Esophagus squamous epithelium (tissue), 5 donors: ENCODE measurements around the gene OLFM2. TPM values are rescaled to one million over a fixed set of nuclear protein-coding genes. Genes with fewer than 3 reads are reported as not detected.

Experiments used
- DNase-seq: peaks from one replicate; lab custom pipeline; 2025; lab: John Stamatoyannopoulos, UW
- H3K27ac ChIP-seq, 4 donors: fragments of 200-600 bp; sonication (generic); one replicate each; pipeline ENCODE4 v1.5.1; 2016 to 2019; ENCODE audit warnings: mild to moderate bottlenecking in 1 of 4
- H3K27me3 ChIP-seq, 4 donors: fragments of 200-600 bp; sonication (generic); 1 replicate in 3 of 4; 2 replicates in 1 of 4; pipeline versions ENCODE4 v1.5.1 to v1.6.0; 2017 to 2021; ENCODE audit warnings: antibody characterized with exemption in 1 of 4
- H3K36me3 ChIP-seq, 3 donors: fragments of 200-600 bp; sonication (generic); one replicate each; pipeline ENCODE4 v1.5.1; 2016 to 2019
- H3K4me1 ChIP-seq, 3 donors: fragments of 200-600 bp; sonication (generic); one replicate each; pipeline ENCODE4 v1.5.1; 2017 to 2019
- H3K4me3 ChIP-seq, 4 donors: fragments of 200-600 bp; sonication (generic); 1 replicate in 3 of 4; 2 replicates in 1 of 4; pipeline ENCODE4 v1.5.1; 2016 to 2019; ENCODE audit warnings: mild to moderate bottlenecking in 2 of 4, moderate library complexity in 1 of 4
- H3K9me3 ChIP-seq, 3 donors: fragments of 200-600 bp; sonication (generic); one replicate each; pipeline ENCODE4 v1.5.1; 2016 to 2019
- CTCF ChIP-seq, 6 experiments: fragments of 450-650 bp in 4 of 6; fragments of 200-600 bp in 2 of 6; sonication (generic) in 2 of 6; IDR thresholded peaks; one replicate each; pipeline ENCODE4 v1.5.1; 2016 to 2019; ENCODE audit warnings: antibody characterized with exemption in 6 of 6, mild to moderate bottlenecking in 4 of 6, moderate library complexity in 4 of 6
- POLR2A ChIP-seq, 4 donors: fragments of 450-650 bp; IDR thresholded peaks; one replicate each; pipeline ENCODE4 v1.6.1; 2017; ENCODE audit warnings: antibody characterized with exemption in 4 of 4, mild to moderate bottlenecking in 4 of 4, moderate library complexity in 3 of 4
- WGBS, 2 donors: methylation state at CpG; one replicate each; pipeline ENCODE4 v1.1.5; 2018; 5-methylcytosine and 5-hydroxymethylcytosine counted together
- intact Hi-C: fragments of 100-400 bp; cut with DNase I; formaldehyde crosslinking; loops from one replicate; pipeline ENCODE4 v1.15.0; 2022
- total RNA-seq, 4 donors: library from RNA; depleted of rRNA; stranded (reverse); fragments of >200 nt; gene quantifications; one replicate each; pipeline ENCODE4 v1.1.0, GENCODE V29; 2016
- donor health status: DM: yes; HTN: yes; CAD: no.

The OLFM2 gene
- total RNA-seq, 4 donors from 2014 or later, result 8.6 to 14.6 (median 9.8) TPM

- peaks cover 0 to 24% (median 0%) of the 10 kb centered on the region in 3 donors for H3K36me3 ChIP-seq
- no peaks in the 10 kb centered on the region for H3K27me3 ChIP-seq
- no peaks in the 10 kb centered on the region for H3K9me3 ChIP-seq
- DNase-seq, result no peak
- TF ChIP-seq CTCF (IDR thresholded peaks at IDR 0.05) (no peak), POLR2A (IDR thresholded peaks at IDR 0.05) (no peak)
- no peak overlapping the region for H3K27ac ChIP-seq
- intact Hi-C loops, result no loop called here
- no peaks in the 10 kb centered on the region for H3K4me1 ChIP-seq
- H3K4me3 ChIP-seq, result no peak overlapping the region
Observed at GRCh38 chr19:9858766-9859165, 77.5 kb downstream of the OLFM2 start.

- WGBS, 2 donors, result 64 to 75% methylated on average over 9 to 10 of the region's 10 CpGs
- TF ChIP-seq CTCF (IDR thresholded peaks at IDR 0.05) (no peak), POLR2A (IDR thresholded peaks at IDR 0.05) (no peak)
Observed at GRCh38 chr19:9857920-9858746, 78.2 kb downstream of the OLFM2 start.

GRCh38 chr19:9857076-9857721 lies 79.1 kb downstream of the OLFM2 start:
- Histone ChIP-seq H3K36me3 (peaks cover 0 to 24% (median 0%) of the 10 kb centered on the region in 3 donors), H3K9me3 (no peaks in the 10 kb centered on the region), H3K4me3 (peak overlapping the region in 1 of 4 donors; percentile 11), H3K27me3 (no peaks in the 10 kb centered on the region), H3K27ac (peak overlapping the region in 1 of 4 donors; percentile 21), H3K4me1 (no peaks in the 10 kb centered on the region)
- TF ChIP-seq CTCF (IDR thresholded peaks at IDR 0.05) (no peak), POLR2A (IDR thresholded peaks at IDR 0.05) (no peak)
- WGBS, 2 donors, result 74 to 98% methylated on average over 5 to 10 of the region's 13 CpGs
- intact Hi-C loops, result no loop called here
- no peak for DNase-seq

More at GRCh38 chr19:9857920-9858746, 78.2 kb downstream of the OLFM2 start:
- Histone ChIP-seq H3K4me1 (no peaks in the 10 kb centered on the region), H3K27ac (peak overlapping the region in 2 of 4 donors; percentile 21 to 63), H3K4me3 (peak overlapping the region in 2 of 4 donors; percentile 11 to 26), H3K27me3 (no peaks in the 10 kb centered on the region), H3K9me3 (no peaks in the 10 kb centered on the region), H3K36me3 (peaks cover 0 to 24% (median 0%) of the 10 kb centered on the region in 3 donors)
- intact Hi-C loops, result no loop called here
- DNase-seq, result no peak

GRCh38 chr19:9856609-9857008 lies 79.7 kb downstream of the OLFM2 start:
- no peaks in the 10 kb centered on the region for H3K27me3 ChIP-seq
- no peak for DNase-seq
- no peak overlapping the region for H3K27ac ChIP-seq
- H3K9me3 ChIP-seq, result no peaks in the 10 kb centered on the region
- no peak overlapping the region for H3K4me3 ChIP-seq
- intact Hi-C loops, result no loop called here
- 100% methylated on average over 1 of the region's 9 CpGs; no CpG with 5 or more reads in 1 of the 2 donors for WGBS, 2 donors
- TF ChIP-seq CTCF (IDR thresholded peaks at IDR 0.05) (no peak), POLR2A (IDR thresholded peaks at IDR 0.05) (no peak)
- H3K36me3 ChIP-seq, result peaks cover 0 to 24% (median 0%) of the 10 kb centered on the region in 3 donors
- no peaks in the 10 kb centered on the region for H3K4me1 ChIP-seq
